HEK293 (cell line): Measurements from ENCODE around the gene SLC43A3.

Experiments
- BCL11A ChIP-seq: fragments of 450-650 bp; formaldehyde crosslinking; IDR thresholded peaks from 2 replicates; pipeline ENCODE4 v1.5.1; 2016; ENCODE audit warnings: low read depth, missing biosample characterization, missing genetic modification characterization
- ZNF169 ChIP-seq: fragments of 450-650 bp; formaldehyde crosslinking; IDR thresholded peaks from 2 replicates; pipeline ENCODE4 v1.5.1; 2016; ENCODE audit warnings: missing biosample characterization, missing genetic modification characterization
- ZNF211 ChIP-seq: fragments of 450-650 bp; formaldehyde crosslinking; IDR thresholded peaks from 2 replicates; pipeline ENCODE4 v1.5.1; 2016; ENCODE audit warnings: low read depth, missing biosample characterization, missing genetic modification characterization
- ZNF302 ChIP-seq: fragments of 450-650 bp; formaldehyde crosslinking; IDR thresholded peaks from 2 replicates; pipeline ENCODE4 v1.5.1; 2016; ENCODE audit warnings: missing biosample characterization, missing genetic modification characterization, low read depth

DNA sequence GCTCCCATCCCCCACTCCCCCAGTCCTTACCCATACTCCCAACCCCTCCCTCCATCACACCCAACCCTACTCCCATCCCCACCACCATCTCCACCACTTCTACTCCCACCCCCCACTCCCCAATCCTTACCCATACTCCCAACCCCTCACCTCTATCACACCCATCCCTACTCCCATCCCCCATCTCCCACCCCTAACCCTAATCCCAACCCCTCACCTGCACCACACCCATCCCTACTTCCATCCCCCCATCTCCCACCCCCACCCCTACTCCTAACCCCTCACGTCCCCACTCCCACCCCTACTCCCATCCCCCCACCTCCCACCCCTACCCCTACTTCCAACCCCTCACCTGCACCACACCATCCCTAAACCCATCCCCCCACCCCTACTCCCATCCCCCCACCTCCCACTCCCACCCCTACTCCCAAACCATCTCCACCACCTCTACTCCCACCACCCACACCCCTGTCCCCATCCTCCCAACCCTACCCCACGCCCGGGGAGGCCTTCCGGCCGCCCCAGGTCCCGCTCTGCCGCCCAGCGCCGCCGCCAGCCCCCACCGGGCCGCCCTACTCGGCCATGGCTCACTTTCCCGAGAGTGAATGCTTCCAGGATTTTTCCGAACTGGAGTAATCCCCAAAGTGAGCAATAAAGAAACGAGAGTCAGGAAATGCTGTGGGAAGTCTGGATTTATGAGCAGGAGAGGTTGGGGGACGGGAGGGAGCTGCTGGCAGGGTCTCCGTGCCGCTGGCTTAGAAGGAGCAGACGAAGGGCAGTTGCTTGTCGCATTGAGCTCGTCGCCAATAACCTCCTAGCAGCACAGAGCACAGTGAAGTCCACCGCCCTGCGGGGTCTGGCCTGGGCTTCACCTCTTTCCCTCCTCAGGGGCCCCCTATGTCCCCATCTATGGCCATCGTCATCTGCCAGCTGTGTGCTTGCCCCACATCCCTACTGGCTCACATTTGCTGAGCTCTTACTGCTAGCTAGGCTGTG is 50.5 kb downstream of the SLC43A3 start:
- TF ChIP-seq ZNF211 (no peak), ZNF169 (tag by site-specific recombination) (no peak), ZNF302 (tag by site-specific recombination) (no peak), BCL11A (no peak)
